GM12892 (cell line): ENCODE measurements around the gene ODAPH.

ENCODE experiments used
- POLR2A ChIP-seq: IDR thresholded peaks from 2 replicates; pipeline ENCODE4 v1.6.1; 2011; ENCODE audit warnings: low read depth, low read length, control low read depth
- POLR2AphosphoS5 ChIP-seq: IDR thresholded peaks from 2 replicates; pipeline ENCODE4 v1.6.1; 2011; ENCODE audit warnings: low read depth, low read length, control low read depth

- TF ChIP-seq POLR2AphosphoS5, result no peak
- TF ChIP-seq POLR2A, result no peak
Measured at GRCh38 chr4:75514949-75515612, 40.8 kb upstream of the ODAPH start.
